Prostate gland (tissue), 2 donors: ENCODE results near the gene WFS1.

Source experiments
- CTCF ChIP-seq, 4 experiments: fragments of 200-600 bp in 2 of 4; fragments of 450-650 bp in 2 of 4; sonication (generic) in 2 of 4; IDR thresholded peaks; 1 replicate in 3 of 4; 2 replicates in 1 of 4; pipeline ENCODE4 v1.5.1; 2016 to 2019; ENCODE audit warnings: antibody characterized with exemption in 4 of 4, mild to moderate bottlenecking in 2 of 4, moderate library complexity in 2 of 4
- POLR2AphosphoS5 ChIP-seq: sonication (generic); formaldehyde crosslinking; IDR thresholded peaks from one replicate; pipeline ENCODE4 v1.6.1; 2017; ENCODE audit warnings: antibody characterized with exemption

- no peak for TF ChIP-seq POLR2AphosphoS5
- no peak for TF ChIP-seq CTCF (IDR thresholded peaks at IDR 0.05)
Observed at GRCh38 chr4:6246170-6246634, 23.4 kb upstream of the WFS1 start.
